Measurements from ENCODE around the gene FRMPD2.
"Not testable (repeated sequence)": the region's sequence is repeated elsewhere in the genome, so short reads cannot be mapped to it uniquely, and the experiment has no call there.

Gene FRMPD2

GRCh38 chr10:48224979-48225560 lies 49.4 kb downstream of the FRMPD2 start:
- H3K4me1 Mint-ChIP-seq = no peaks in the 10 kb centered on the region
- peaks cover 28% of the 10 kb centered on the region for H3K27me3 Mint-ChIP-seq (ENCODE audit: low read depth)
- no peak overlapping the region for H3K27ac Mint-ChIP-seq
- no peak overlapping the region for H3K4me3 Mint-ChIP-seq
- peaks cover 2% of the 10 kb centered on the region for H3K9me3 Mint-ChIP-seq
- TF ChIP-seq CTCF (IDR thresholded peaks at IDR 0.05; ENCODE audit: unreplicated experiment in 3 of 3) = no peak
- no peaks in the 10 kb centered on the region for H3K36me3 Mint-ChIP-seq (ENCODE audit: low read depth)

GRCh38 chr10:48224296-48224695 lies 50.2 kb downstream of the FRMPD2 start:
- no peak for TF ChIP-seq CTCF (IDR thresholded peaks at IDR 0.05; ENCODE audit: unreplicated experiment in 3 of 3)
- Mint-ChIP-seq H3K36me3 (ENCODE audit: low read depth) (no peaks in the 10 kb centered on the region), H3K27ac (no peak overlapping the region), H3K4me3 (no peak overlapping the region), H3K9me3 (peaks cover 2% of the 10 kb centered on the region), H3K4me1 (no peaks in the 10 kb centered on the region), H3K27me3 (ENCODE audit: low read depth) (peaks cover 28% of the 10 kb centered on the region)

- Mint-ChIP-seq H3K36me3 (ENCODE audit: low read depth) (no peaks in the 10 kb centered on the region), H3K4me1 (no peaks in the 10 kb centered on the region)
These were observed 52.7 kb downstream of the FRMPD2 start for GRCh38 chr10:48221814-48222213.

DNA sequence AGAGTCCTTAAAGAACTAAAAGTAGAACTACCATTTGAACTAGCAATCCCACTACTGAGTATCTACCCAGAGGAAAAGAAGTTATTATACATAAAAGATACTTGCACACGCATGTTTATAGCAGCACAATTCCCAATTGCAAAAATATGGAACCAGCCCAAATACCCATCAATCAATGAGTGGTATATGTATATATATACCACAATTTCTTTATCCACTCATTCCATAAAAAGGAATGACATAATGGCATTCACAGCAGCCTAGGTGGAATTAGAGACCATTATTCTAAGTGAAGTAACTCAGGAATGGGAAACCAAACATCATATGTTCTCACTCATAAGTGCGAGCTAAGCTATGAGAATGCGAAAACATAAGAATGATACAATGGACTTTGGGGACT lies 53.5 kb downstream of the FRMPD2 start:
- H3K9me3 Mint-ChIP-seq; H3K36me3 Mint-ChIP-seq (ENCODE audit: low read depth): not testable (repeated sequence)
- H3K27me3 Mint-ChIP-seq (ENCODE audit: low read depth) = peaks cover 23% of the 10 kb centered on the region

More at GRCh38 chr10:48221814-48222213, 52.7 kb downstream of the FRMPD2 start:
- Mint-ChIP-seq H3K9me3 (peaks cover 2% of the 10 kb centered on the region), H3K4me3 (no peak overlapping the region), H3K27me3 (ENCODE audit: low read depth) (peaks cover 23% of the 10 kb centered on the region), H3K27ac (no peak overlapping the region)
- no peak for TF ChIP-seq CTCF (IDR thresholded peaks at IDR 0.05; ENCODE audit: unreplicated experiment in 3 of 3)

DNA sequence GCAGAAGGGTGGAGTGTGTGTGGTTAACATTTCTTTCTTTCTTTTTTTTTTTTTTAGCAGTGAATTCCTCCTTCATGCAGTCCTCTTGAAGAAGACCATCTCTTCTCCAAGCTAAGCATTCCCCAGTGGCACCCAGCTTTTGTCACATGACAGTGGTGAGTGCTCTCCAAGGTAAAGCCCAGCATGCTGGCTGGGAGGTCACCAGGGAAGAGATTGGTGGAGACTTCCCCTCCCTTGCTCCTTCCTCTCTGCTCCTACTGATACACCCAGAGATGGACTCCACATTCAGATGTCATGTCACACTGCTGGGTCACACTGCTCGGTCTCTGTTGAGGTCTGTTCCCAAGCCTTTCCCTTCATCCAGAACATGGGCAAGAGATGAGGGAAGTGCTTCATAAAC lies 55.3 kb downstream of the FRMPD2 start:
- Mint-ChIP-seq H3K4me1 (no peaks in the 10 kb centered on the region), H3K36me3 (ENCODE audit: low read depth) (no peaks in the 10 kb centered on the region), H3K9me3 (peaks cover 2% of the 10 kb centered on the region), H3K27me3 (ENCODE audit: low read depth) (peaks cover 12% of the 10 kb centered on the region), H3K4me3 (no peak overlapping the region), H3K27ac (no peak overlapping the region)
- TF ChIP-seq CTCF (IDR thresholded peaks at IDR 0.05; ENCODE audit: unreplicated experiment in 3 of 3) = no peak

More for the DNA sequence above, 53.5 kb downstream of the FRMPD2 start:
- H3K4me3 Mint-ChIP-seq, H3K4me1 Mint-ChIP-seq, H3K27ac Mint-ChIP-seq: not testable (repeated sequence)

GRCh38 chr10:48216744-48217143 lies 57.8 kb downstream of the FRMPD2 start:
- no peak overlapping the region for H3K27ac Mint-ChIP-seq
- no peaks in the 10 kb centered on the region for H3K36me3 Mint-ChIP-seq (ENCODE audit: low read depth)
- H3K9me3 Mint-ChIP-seq = peaks cover 2% of the 10 kb centered on the region
- peaks cover 4% of the 10 kb centered on the region for H3K27me3 Mint-ChIP-seq (ENCODE audit: low read depth)
- no peak for TF ChIP-seq CTCF (IDR thresholded peaks at IDR 0.05; ENCODE audit: unreplicated experiment in 3 of 3)
- no peaks in the 10 kb centered on the region for H3K4me1 Mint-ChIP-seq
- H3K4me3 Mint-ChIP-seq = no peak overlapping the region

Data from nephron (organoid).